Keratinocyte (primary cell): ENCODE data around the gene PGLYRP4.
"Not testable (repeated sequence)": the region's sequence is repeated elsewhere in the genome, so short reads cannot be mapped to it uniquely, and the experiment has no call there.

Source experiments
- CTCF ChIP-seq, 3 experiments: IDR thresholded peaks in 1 of 3; conservative IDR thresholded peaks in 1 of 3; optimal IDR thresholded peaks in 1 of 3; 2 replicates in 2 of 3; 3 replicates in 1 of 3; pipeline versions ENCODE3 to v1.5.1; 2011; ENCODE audit warnings: low read length in 3 of 3, mild to moderate bottlenecking in 3 of 3, moderate library complexity in 2 of 3, control low read depth in 1 of 3, inconsistent platforms in 1 of 3; ENCODE audit not compliant: insufficient read depth in 2 of 3; ENCODE audit errors: extremely low read depth in 1 of 3
- EZH2 ChIP-seq: IDR thresholded peaks from one replicate; pipeline ENCODE4 v1.6.1; 2012; ENCODE audit warnings: inconsistent platforms, mild to moderate bottlenecking, low read length, moderate library complexity

- TF ChIP-seq CTCF (optimal IDR thresholded peaks at IDR 0.05 in 1 of 3, IDR thresholded peaks at IDR 0.05 in 1 of 3, conservative IDR thresholded peaks at IDR 0.05 in 1 of 3; ENCODE audit: extremely low read depth in 1 of 3, insufficient read depth in 2 of 3, low read length in 3 of 3); EZH2: not testable (repeated sequence)
Measured at GRCh38 chr1:153347049-153347448, 1.6 kb downstream of the PGLYRP4 start.
